Esophagus (tissue), 2 donors: ENCODE measurements around the gene C1S. TPM values are rescaled to one million over a fixed set of nuclear protein-coding genes. Genes with fewer than 3 reads are reported as not detected.
"Not testable (repeated sequence)": the region's sequence is repeated elsewhere in the genome, so short reads cannot be mapped to it uniquely, and the experiment has no call there.

Source experiments
- H3K27ac ChIP-seq, 2 donors: one replicate each; pipeline ENCODE4 v1.5.1; 2013; ENCODE audit warnings: low read depth in 2 of 2, mild to moderate bottlenecking in 2 of 2, inconsistent platforms in 1 of 2, low read length in 1 of 2, moderate library complexity in 1 of 2
- H3K27me3 ChIP-seq, 2 donors: one replicate each; pipeline ENCODE4 v1.6.1; 2013; ENCODE audit warnings: low read length in 2 of 2, control low read depth in 1 of 2, mild to moderate bottlenecking in 1 of 2; ENCODE audit not compliant: insufficient read depth in 2 of 2, control insufficient read depth in 1 of 2
- H3K36me3 ChIP-seq, 2 donors: one replicate each; pipeline ENCODE4 v1.6.1; 2013; ENCODE audit warnings: low read length in 1 of 2; ENCODE audit not compliant: control insufficient read depth in 2 of 2, insufficient read depth in 2 of 2
- H3K4me1 ChIP-seq, 2 donors: one replicate each; pipeline ENCODE4 v1.6.1; 2013; ENCODE audit warnings: low read length in 1 of 2; ENCODE audit not compliant: control insufficient read depth in 2 of 2, insufficient read depth in 2 of 2
- H3K4me3 ChIP-seq, 2 donors: one replicate each; pipeline ENCODE4 v1.5.1; 2013; ENCODE audit warnings: low read length in 2 of 2, mild to moderate bottlenecking in 2 of 2, low read depth in 1 of 2, moderate library complexity in 1 of 2
- H3K9me3 ChIP-seq, 2 donors: one replicate each; pipeline ENCODE4 v1.6.1; 2013; ENCODE audit warnings: mild to moderate bottlenecking in 2 of 2, low read depth in 1 of 2, low read length in 1 of 2, moderate library complexity in 1 of 2; ENCODE audit not compliant: control insufficient read depth in 2 of 2, insufficient read depth in 1 of 2
- WGBS, 2 donors: extraction: QIAGEN DNeasy Blood & Tissue Kit; methylation state at CpG; one replicate each; pipeline ENCODE4 v1.1.7; 2013; 5-methylcytosine and 5-hydroxymethylcytosine counted together
- polyA plus RNA-seq, 2 donors: library from polyadenylated mRNA; stranded (reverse); fragments of 200-250 nt; gene quantifications; one replicate each; pipeline ENCODE4 v1.2.3, GENCODE V29; 2013
- donor health status: healthy with polysubstance abuse.
- donor health status: Bipolar disorder and iron deficiency.

Gene C1S
- polyA plus RNA-seq, 2 donors: 26.6 to 80.5 TPM

- no peak overlapping the region for H3K4me3 ChIP-seq
- no peaks in the 10 kb centered on the region for H3K36me3 ChIP-seq
- peaks cover 0 to 4% of the 10 kb centered on the region in 2 donors for H3K4me1 ChIP-seq
- H3K9me3 ChIP-seq: no peaks in the 10 kb centered on the region
- WGBS, 2 donors: 46 to 65% methylated on average over 10 of the region's 10 CpGs
- H3K27me3 ChIP-seq: no peaks in the 10 kb centered on the region
- no peak overlapping the region for H3K27ac ChIP-seq
Observed at GRCh38 chr12:7039403-7039802, 21.1 kb upstream of the C1S start.

DNA sequence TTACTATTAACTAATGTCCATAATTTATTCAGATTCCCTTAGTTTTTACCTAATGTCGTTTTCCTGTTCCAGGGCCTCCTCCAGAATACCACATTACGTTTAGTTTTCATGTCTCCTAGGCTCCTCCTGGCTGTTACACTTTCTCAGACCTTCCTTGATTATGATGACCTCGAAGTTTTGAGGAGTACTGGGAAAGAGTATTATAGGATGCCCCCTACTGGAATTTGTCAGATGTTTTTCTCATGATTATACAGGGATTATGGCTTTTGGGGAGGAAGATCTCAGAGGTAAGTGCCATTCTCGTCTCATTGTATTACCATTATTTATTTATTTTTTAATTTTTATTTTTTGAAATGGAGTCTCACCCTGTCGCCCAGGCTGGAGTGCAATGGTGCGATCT, 17.7 kb upstream of the C1S start:
- Histone ChIP-seq H3K27me3 (no peaks in the 10 kb centered on the region), H3K27ac (no peak overlapping the region), H3K36me3 (no peaks in the 10 kb centered on the region), H3K9me3 (no peaks in the 10 kb centered on the region), H3K4me1 (peaks cover 0 to 4% of the 10 kb centered on the region in 2 donors), H3K4me3 (no peak overlapping the region)
- 39% methylated on average over 6 of the region's 6 CpGs for WGBS, 2 donors

DNA sequence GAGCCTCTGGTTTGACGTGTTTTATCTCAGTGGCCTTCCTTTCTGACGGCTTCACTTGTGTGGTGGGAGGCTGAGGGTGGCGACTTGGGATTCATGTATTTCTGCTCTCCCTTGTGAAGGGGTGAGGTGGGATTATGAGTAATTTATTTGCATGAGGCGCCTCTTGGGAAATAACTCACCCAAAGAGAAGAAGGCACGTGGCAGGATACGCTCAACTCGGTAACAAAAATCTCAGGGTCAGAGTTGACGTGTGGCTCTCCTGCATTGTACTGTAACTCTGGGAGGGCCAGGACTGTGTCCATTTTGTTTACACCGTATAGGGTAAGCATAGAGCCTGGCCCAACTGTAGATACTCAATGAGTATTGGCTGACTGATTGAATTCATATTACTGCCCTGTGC, 14.6 kb upstream of the C1S start:
- H3K36me3 ChIP-seq: no peaks in the 10 kb centered on the region
- H3K4me1 ChIP-seq: no peaks in the 10 kb centered on the region
- no peaks in the 10 kb centered on the region for H3K9me3 ChIP-seq
- no peak overlapping the region for H3K27ac ChIP-seq
- H3K27me3 ChIP-seq: no peaks in the 10 kb centered on the region
- WGBS, 2 donors: 91 to 94% methylated on average over 9 of the region's 9 CpGs
- H3K4me3 ChIP-seq: no peak overlapping the region

- Histone ChIP-seq H3K4me3 (no peak overlapping the region), H3K36me3 (no peaks in the 10 kb centered on the region), H3K27me3 (no peaks in the 10 kb centered on the region), H3K27ac (no peak overlapping the region), H3K4me1 (no peaks in the 10 kb centered on the region), H3K9me3 (no peaks in the 10 kb centered on the region)
- 84 to 86% methylated on average over 5 of the region's 5 CpGs for WGBS, 2 donors
Observed at GRCh38 chr12:7046383-7047105, 14.0 kb upstream of the C1S start.

DNA sequence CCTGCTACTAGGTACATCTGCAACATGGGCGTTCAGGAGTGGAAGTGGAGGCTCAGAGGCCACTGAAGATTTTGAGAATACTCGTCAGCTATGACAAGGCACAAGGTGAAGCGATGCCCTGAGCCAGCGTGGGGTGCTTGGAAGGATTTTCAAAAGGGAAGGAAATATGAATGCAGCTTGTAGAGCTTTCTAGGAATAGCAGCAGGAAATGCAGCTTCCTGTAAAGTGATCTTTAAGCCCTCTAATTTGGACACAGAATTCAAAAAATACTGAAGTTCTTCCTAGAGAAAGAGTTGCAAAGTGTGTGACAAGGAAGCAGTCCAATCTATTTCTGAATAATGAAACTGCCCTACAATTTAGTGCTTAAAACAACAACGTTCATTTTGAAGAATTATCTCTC, 13.2 kb upstream of the C1S start:
- no peaks in the 10 kb centered on the region for H3K27me3 ChIP-seq
- H3K9me3 ChIP-seq: no peaks in the 10 kb centered on the region
- WGBS, 2 donors: 65 to 70% methylated on average over 5 of the region's 5 CpGs
- no peaks in the 10 kb centered on the region for H3K36me3 ChIP-seq
- no peaks in the 10 kb centered on the region for H3K4me1 ChIP-seq
- H3K27ac ChIP-seq: no peak overlapping the region
- no peak overlapping the region for H3K4me3 ChIP-seq

DNA sequence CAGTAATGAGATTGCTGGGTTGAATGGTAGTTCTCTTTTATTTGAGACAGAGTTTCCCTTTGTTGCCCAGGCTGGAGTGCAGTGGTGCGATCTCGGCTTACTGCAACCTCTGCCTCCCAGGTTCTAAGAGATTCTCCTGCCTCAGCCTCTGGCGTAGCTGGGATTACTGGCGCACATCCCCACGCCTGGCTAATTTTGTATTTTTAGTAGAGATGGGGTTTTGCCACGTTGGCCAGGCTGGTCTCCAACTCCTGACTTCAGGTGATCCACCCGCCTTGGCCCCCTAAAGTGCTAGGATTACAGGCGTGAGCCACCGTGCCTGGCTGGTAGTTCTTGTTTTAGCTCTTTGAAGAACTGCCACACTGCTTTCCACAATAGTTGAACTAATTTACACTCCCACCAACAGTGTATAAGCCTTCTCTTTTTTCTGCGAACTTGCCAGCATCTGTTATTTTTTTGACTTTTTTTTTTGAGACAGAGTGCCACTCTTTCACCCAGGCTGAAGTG, 11.0 kb upstream of the C1S start:
- not testable (repeated sequence) for H3K4me3 ChIP-seq, H3K4me1 ChIP-seq
- WGBS, 2 donors: 82 to 86% methylated on average over 10 of the region's 10 CpGs

GRCh38 chr12:7049973-7050372, 10.5 kb upstream of the C1S start:
- H3K27ac ChIP-seq, H3K36me3 ChIP-seq, H3K4me1 ChIP-seq, H3K9me3 ChIP-seq, H3K4me3 ChIP-seq, H3K27me3 ChIP-seq: not testable (repeated sequence)
- 86 to 89% methylated on average over 3 of the region's 3 CpGs for WGBS, 2 donors

More for the DNA sequence above, 11.0 kb upstream of the C1S start:
- not testable (repeated sequence) for H3K36me3 ChIP-seq, H3K27me3 ChIP-seq, H3K9me3 ChIP-seq, H3K27ac ChIP-seq

- no peak overlapping the region for H3K4me3 ChIP-seq
- H3K36me3 ChIP-seq: no peaks in the 10 kb centered on the region
- H3K4me1 ChIP-seq: no peaks in the 10 kb centered on the region
- H3K9me3 ChIP-seq: no peaks in the 10 kb centered on the region
- no peaks in the 10 kb centered on the region for H3K27me3 ChIP-seq
- H3K27ac ChIP-seq: no peak overlapping the region
- WGBS, 2 donors: 87 to 90% methylated on average over 4 of the region's 4 CpGs
Observed at GRCh38 chr12:7054925-7055324, 5.6 kb upstream of the C1S start.

GRCh38 chr12:7055736-7056135, 4.8 kb upstream of the C1S start:
- not testable (repeated sequence) for H3K36me3 ChIP-seq, H3K9me3 ChIP-seq, H3K4me3 ChIP-seq, H3K27ac ChIP-seq, H3K27me3 ChIP-seq, H3K4me1 ChIP-seq
- 89 to 98% methylated on average over 2 of the region's 2 CpGs for WGBS, 2 donors

DNA sequence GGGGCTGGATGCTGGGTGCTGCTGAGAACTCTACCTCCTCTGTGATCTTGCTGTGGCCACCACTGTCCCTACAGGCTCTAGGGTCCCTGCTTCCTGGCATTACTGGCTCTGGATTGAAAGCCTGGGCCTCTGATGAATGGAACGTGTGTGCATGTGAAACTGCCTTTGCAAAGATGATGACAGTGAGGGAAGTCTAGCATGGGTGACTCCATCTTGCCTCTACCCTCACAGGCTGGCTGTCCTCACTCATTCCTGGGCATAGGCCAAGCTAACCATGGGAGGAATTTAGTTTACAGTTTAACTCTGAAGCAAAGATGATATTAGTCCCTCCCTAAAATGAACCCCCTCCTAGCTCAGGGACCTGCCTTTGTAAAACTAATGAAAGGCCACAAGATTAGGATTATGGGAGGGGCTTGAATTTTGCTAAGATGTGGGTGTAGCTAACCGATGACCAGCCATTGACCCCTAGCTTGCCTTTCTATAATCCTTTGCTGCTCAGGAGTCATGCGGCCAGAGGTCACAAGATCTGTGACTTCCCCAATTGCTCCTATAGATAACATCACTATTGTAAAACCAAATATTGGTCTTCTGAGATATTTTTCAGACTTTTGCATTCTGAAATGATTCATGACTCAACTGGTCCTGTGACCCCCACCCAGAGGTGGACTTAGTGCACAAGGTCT, 2.2 kb upstream of the C1S start:
- WGBS, 2 donors: 83% methylated on average over 3 of the region's 3 CpGs
- no peaks in the 10 kb centered on the region for H3K27me3 ChIP-seq
- H3K4me3 ChIP-seq: no peak overlapping the region
- no peak overlapping the region for H3K27ac ChIP-seq
- no peaks in the 10 kb centered on the region for H3K36me3 ChIP-seq
- H3K4me1 ChIP-seq: peaks cover 0 to 4% of the 10 kb centered on the region in 2 donors
- no peaks in the 10 kb centered on the region for H3K9me3 ChIP-seq
